ENCODE measurements around the gene IL32.

DNA sequence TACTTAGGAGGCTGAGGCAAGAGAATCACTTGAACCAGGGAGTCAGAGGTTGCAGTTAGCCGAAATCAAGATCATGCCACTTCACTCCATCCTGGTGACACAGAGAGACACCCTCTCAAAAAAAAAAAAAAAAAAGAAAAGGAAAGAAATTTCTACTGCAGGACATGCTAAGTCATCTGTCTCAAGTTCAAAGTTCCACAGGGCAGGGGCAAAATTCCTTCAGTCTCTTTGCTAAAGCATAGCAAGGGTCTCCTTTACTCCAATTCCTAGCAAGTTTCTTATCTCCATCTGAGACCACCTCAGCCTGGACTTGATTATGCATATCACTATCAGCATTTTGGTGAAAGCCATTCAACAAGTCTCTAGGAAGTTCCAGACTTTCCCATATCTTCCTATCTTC lies 19.1 kb downstream of the IL32 start:
- TF ChIP-seq, protein P1, sequence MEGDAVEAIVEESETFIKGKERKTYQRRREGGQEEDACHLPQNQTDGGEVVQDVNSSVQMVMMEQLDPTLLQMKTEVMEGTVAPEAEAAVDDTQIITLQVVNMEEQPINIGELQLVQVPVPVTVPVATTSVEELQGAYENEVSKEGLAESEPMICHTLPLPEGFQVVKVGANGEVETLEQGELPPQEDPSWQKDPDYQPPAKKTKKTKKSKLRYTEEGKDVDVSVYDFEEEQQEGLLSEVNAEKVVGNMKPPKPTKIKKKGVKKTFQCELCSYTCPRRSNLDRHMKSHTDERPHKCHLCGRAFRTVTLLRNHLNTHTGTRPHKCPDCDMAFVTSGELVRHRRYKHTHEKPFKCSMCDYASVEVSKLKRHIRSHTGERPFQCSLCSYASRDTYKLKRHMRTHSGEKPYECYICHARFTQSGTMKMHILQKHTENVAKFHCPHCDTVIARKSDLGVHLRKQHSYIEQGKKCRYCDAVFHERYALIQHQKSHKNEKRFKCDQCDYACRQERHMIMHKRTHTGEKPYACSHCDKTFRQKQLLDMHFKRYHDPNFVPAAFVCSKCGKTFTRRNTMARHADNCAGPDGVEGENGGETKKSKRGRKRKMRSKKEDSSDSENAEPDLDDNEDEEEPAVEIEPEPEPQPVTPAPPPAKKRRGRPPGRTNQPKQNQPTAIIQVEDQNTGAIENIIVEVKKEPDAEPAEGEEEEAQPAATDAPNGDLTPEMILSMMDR (IDR thresholded peaks at IDR 0.05; ENCODE audit: low read length): no peak
- no peak for TF ChIP-seq EZH2 (optimal IDR thresholded peaks at IDR 0.05; ENCODE audit: low read depth, low read length)
- TF ChIP-seq EZH2phosphoT487 (IDR thresholded peaks at IDR 0.05; ENCODE audit: low read length): no peak
